Panc1 (cell line): ENCODE data around the gene KRT35. TPM values are rescaled to one million over a fixed set of nuclear protein-coding genes. Genes with fewer than 3 reads are reported as not detected.

Experiments used
- ATAC-seq: fragments of 200-7000 bp; cut with Tn5 transposase; 2 replicates; pipeline ENCODE4 v1.9.1; 2020; ENCODE audit warnings: mild to moderate bottlenecking, moderate library complexity
- BruUV-seq: library from RNA; stranded (reverse); fragments of 400-500 nt; replicated peaks from 2 replicates; lab custom pipeline; 2021; lab: Mats Ljungman, UMichigan
- CTCF ChIA-PET: fragments of 300-600 bp; sonication (Branson Sonifier 250); formaldehyde crosslinking; loops from one replicate; lab custom pipeline; 2022; ENCODE audit warnings: antibody characterized with exemption; lab: Charles Lee
- POLR2A ChIA-PET: fragments of 300-600 bp; sonication (Branson Sonifier 250); formaldehyde crosslinking; loops from one replicate; lab custom pipeline; 2022; ENCODE audit warnings: antibody characterized with exemption; lab: Charles Lee
- DNase-seq: peaks from one replicate; pipeline ENCODE4 v3.0.0-alpha.2; 2010; ENCODE audit warnings: low read depth, low spot score
- H3K27ac ChIP-seq: 2 replicates; pipeline ENCODE4 v1.5.1; 2011; ENCODE audit warnings: mild to moderate bottlenecking, low read length, inconsistent platforms
- H3K27me3 ChIP-seq: fragments of 200-500 bp; sonication (Bioruptor generic); 2 replicates; pipeline ENCODE4 v1.6.0; 2014; ENCODE audit warnings: low read length, inconsistent platforms; ENCODE audit not compliant: control insufficient read depth, insufficient read depth
- H3K36me3 ChIP-seq: fragments of 200-500 bp; sonication (Bioruptor generic); 2 replicates; pipeline ENCODE4 v1.5.1; 2014; ENCODE audit warnings: inconsistent platforms, mild to moderate bottlenecking, low read length, moderate library complexity; ENCODE audit not compliant: control insufficient read depth, insufficient read depth
- H3K4me1 ChIP-seq: 2 replicates; pipeline ENCODE4 v1.5.1; 2011; ENCODE audit warnings: inconsistent platforms, mild to moderate bottlenecking, low read length, moderate library complexity; ENCODE audit not compliant: control insufficient read depth, insufficient read depth
- H3K4me3 ChIP-seq, 2 experiments: 2 replicates each; pipeline ENCODE4 v1.5.1; 2011 to 2012; ENCODE audit warnings: low read depth in 2 of 2, low read length in 2 of 2, mild to moderate bottlenecking in 2 of 2, inconsistent platforms in 1 of 2, moderate library complexity in 1 of 2
- H3K9me3 ChIP-seq: fragments of 200-500 bp; sonication (Bioruptor generic); 2 replicates; pipeline ENCODE4 v1.5.1; 2014; ENCODE audit warnings: low read depth, mild to moderate bottlenecking, inconsistent platforms, low read length, moderate library complexity; ENCODE audit not compliant: control insufficient read depth, insufficient read depth
- POLR2AphosphoS5 ChIP-seq: IDR thresholded peaks from 2 replicates; pipeline ENCODE4 v1.6.1; 2012; ENCODE audit warnings: mild to moderate bottlenecking, low read depth, low read length, moderate library complexity
- SIN3A ChIP-seq: IDR thresholded peaks from 2 replicates; pipeline ENCODE4 v1.6.1; 2012; ENCODE audit warnings: low read depth, mild to moderate bottlenecking, low read length, moderate library complexity, borderline replicate concordance; ENCODE audit not compliant: insufficient read depth
- TCF7L2 ChIP-seq: IDR thresholded peaks from 2 replicates; pipeline ENCODE4 v1.6.1; 2011; ENCODE audit warnings: mild to moderate bottlenecking, low read depth, low read length, inconsistent platforms
- in situ Hi-C: cut with HindIII; loops from 2 replicates; pipeline ENCODE4 v1.10.0; 2016; ENCODE audit warnings: low sequenced_read_pairs, low pct_unique_long_range_greater_than_20kb
- intact Hi-C: fragments of 100-400 bp; cut with micrococcal nuclease; formaldehyde crosslinking; loops from one replicate; pipeline ENCODE4 v1.10.0; 2022; ENCODE audit not compliant: unreplicated experiment
- total RNA-seq: library from RNA; stranded (reverse); gene quantifications from one replicate; pipeline ENCODE4 v1.2.1, GENCODE V29; 2021; ENCODE audit not compliant: unreplicated experiment
- TF ChIP-seq, protein P1 (sequence below), 2 experiments: IDR thresholded peaks; 2 replicates each; pipeline ENCODE4 v1.6.1; 2011 to 2012; ENCODE audit warnings: low read depth in 2 of 2, control low read depth in 1 of 2, low read length in 1 of 2, mild to moderate bottlenecking in 1 of 2, moderate library complexity in 1 of 2; ENCODE audit not compliant: insufficient read depth in 1 of 2
- TF ChIP-seq, protein P2 (sequence below): fragments of 450-650 bp; IDR thresholded peaks from 2 replicates; pipeline ENCODE4 v1.5.1; 2017; ENCODE audit warnings: mild to moderate bottlenecking

KRT35 gene
- total RNA-seq, 1 experiment from 2014 or later = not detected

DNA sequence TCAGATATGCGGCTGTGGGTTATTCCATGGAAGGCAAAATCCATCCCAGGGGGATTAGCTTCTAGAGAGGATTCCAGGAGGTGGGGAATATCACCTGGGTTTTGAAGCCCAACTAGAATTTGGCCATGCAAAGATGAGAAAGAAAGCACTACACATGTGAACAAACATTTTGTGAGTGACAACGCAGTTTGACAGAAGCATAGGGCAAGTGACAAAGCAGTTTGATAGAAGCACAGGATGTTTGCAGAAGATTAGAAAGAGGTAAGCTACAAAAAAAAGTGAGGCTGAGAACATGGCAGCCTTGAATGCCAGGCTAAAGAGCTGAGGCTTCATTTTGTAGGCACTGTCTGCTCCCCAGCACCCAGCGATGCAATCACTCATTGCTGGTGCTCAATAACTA lies 27.9 kb downstream of the KRT35 start:
- H3K4me1 ChIP-seq = no peaks in the 10 kb centered on the region
- no peak overlapping the region for H3K27ac ChIP-seq
- DNase-seq (no peak), ATAC-seq (no peak)
- POLR2A ChIA-PET = interaction anchor here (0.6 kb wide), 1 partner anchor 201 kb away, joined by 3 read pairs; no protein-coding TSS in a partner anchor
- CTCF ChIA-PET = no interaction called here
- H3K27me3 ChIP-seq = no peaks in the 10 kb centered on the region
- peaks cover 5% of the 10 kb centered on the region; the same call in 1 of the 2 replicates for H3K9me3 ChIP-seq
- in situ Hi-C loops (no loop called here), intact Hi-C loops (no loop called here)
- no TSS peak for BruUV-seq
- H3K4me3 ChIP-seq = no peak overlapping the region
- TF ChIP-seq POLR2AphosphoS5 (no peak), SIN3A (no peak), TCF7L2 (no peak)
- TF ChIP-seq, protein P1, sequence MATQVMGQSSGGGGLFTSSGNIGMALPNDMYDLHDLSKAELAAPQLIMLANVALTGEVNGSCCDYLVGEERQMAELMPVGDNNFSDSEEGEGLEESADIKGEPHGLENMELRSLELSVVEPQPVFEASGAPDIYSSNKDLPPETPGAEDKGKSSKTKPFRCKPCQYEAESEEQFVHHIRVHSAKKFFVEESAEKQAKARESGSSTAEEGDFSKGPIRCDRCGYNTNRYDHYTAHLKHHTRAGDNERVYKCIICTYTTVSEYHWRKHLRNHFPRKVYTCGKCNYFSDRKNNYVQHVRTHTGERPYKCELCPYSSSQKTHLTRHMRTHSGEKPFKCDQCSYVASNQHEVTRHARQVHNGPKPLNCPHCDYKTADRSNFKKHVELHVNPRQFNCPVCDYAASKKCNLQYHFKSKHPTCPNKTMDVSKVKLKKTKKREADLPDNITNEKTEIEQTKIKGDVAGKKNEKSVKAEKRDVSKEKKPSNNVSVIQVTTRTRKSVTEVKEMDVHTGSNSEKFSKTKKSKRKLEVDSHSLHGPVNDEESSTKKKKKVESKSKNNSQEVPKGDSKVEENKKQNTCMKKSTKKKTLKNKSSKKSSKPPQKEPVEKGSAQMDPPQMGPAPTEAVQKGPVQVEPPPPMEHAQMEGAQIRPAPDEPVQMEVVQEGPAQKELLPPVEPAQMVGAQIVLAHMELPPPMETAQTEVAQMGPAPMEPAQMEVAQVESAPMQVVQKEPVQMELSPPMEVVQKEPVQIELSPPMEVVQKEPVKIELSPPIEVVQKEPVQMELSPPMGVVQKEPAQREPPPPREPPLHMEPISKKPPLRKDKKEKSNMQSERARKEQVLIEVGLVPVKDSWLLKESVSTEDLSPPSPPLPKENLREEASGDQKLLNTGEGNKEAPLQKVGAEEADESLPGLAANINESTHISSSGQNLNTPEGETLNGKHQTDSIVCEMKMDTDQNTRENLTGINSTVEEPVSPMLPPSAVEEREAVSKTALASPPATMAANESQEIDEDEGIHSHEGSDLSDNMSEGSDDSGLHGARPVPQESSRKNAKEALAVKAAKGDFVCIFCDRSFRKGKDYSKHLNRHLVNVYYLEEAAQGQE (IDR thresholded peaks at IDR 0.05; ENCODE audit: insufficient read depth in 1 of 2, low read depth in 2 of 2, low read length in 1 of 2) = no peak
- TF ChIP-seq, protein P2, sequence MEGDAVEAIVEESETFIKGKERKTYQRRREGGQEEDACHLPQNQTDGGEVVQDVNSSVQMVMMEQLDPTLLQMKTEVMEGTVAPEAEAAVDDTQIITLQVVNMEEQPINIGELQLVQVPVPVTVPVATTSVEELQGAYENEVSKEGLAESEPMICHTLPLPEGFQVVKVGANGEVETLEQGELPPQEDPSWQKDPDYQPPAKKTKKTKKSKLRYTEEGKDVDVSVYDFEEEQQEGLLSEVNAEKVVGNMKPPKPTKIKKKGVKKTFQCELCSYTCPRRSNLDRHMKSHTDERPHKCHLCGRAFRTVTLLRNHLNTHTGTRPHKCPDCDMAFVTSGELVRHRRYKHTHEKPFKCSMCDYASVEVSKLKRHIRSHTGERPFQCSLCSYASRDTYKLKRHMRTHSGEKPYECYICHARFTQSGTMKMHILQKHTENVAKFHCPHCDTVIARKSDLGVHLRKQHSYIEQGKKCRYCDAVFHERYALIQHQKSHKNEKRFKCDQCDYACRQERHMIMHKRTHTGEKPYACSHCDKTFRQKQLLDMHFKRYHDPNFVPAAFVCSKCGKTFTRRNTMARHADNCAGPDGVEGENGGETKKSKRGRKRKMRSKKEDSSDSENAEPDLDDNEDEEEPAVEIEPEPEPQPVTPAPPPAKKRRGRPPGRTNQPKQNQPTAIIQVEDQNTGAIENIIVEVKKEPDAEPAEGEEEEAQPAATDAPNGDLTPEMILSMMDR = no peak
- H3K36me3 ChIP-seq = no peaks in the 10 kb centered on the region

DNA sequence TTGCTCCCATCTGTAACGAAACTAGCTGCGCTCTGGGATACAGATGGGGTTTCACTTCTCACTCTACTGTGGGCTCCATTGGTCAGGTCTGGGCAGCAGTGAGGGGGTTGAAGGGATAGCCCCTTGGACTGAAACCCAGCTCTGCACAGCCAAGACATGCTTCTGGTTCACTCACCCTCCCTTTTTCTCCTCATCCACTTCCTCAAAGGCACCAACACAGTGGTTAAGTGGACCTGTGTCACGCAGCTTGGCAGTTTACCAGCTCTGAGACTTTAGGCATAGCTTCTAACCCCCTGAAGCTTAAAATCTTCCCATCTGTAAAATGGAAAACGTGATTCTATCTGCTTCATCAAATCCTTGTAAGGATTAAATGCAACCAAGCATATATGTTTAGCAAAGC lies 28.7 kb downstream of the KRT35 start:
- in situ Hi-C loops = no loop called here
- no peak for TF ChIP-seq SIN3A
- TF ChIP-seq TCF7L2 = no peak
- no peak for TF ChIP-seq POLR2AphosphoS5
- TF ChIP-seq, protein P2 = no peak
- TF ChIP-seq, protein P1 (IDR thresholded peaks at IDR 0.05; ENCODE audit: insufficient read depth in 1 of 2, low read depth in 2 of 2, low read length in 1 of 2) = no peak
- no peaks in the 10 kb centered on the region for H3K36me3 ChIP-seq
- DNase-seq (no peak), ATAC-seq (no peak)
- no peaks in the 10 kb centered on the region for H3K27me3 ChIP-seq
- H3K4me3 ChIP-seq = no peak overlapping the region
- intact Hi-C loops = no loop called here
- POLR2A ChIA-PET = no interaction called here
- peaks cover 5% of the 10 kb centered on the region; the same call in 1 of the 2 replicates for H3K9me3 ChIP-seq
- H3K4me1 ChIP-seq = no peaks in the 10 kb centered on the region
- CTCF ChIA-PET = no interaction called here
- H3K27ac ChIP-seq = no peak overlapping the region
- BruUV-seq = no TSS peak
